ENCODE results near the gene PARD3B. TPM values are rescaled to one million over a fixed set of nuclear protein-coding genes. Genes with fewer than 3 reads are reported as not detected.

The PARD3B gene
- total RNA-seq, 1 experiment from 2014 or later = 3.9 TPM

GRCh38 chr2:205495819-205496218, 950.5 kb downstream of the PARD3B start:
- Histone ChIP-seq H3K36me3 (ENCODE audit: low read depth, low read length) (no peaks in the 10 kb centered on the region), H3K9me3 (ENCODE audit: low read length) (no peaks in the 10 kb centered on the region), H3K4me1 (ENCODE audit: insufficient read depth, low read length) (no peaks in the 10 kb centered on the region), H3K9me2 (replicated peaks; ENCODE audit: low read length) (no peaks in the 10 kb centered on the region), H3K27me3 (ENCODE audit: low read length) (no peaks in the 10 kb centered on the region), H3K79me2 (ENCODE audit: low read length) (no peaks in the 10 kb centered on the region), H3K4me3 (ENCODE audit: low read length) (no peak overlapping the region), H2AFZ (ENCODE audit: low read length) (no peak overlapping the region), H3F3A (ENCODE audit: low read length, unreplicated experiment) (no peaks in the 10 kb centered on the region), H3K4me2 (ENCODE audit: low read length) (no peak overlapping the region), H3K27ac (ENCODE audit: low read length) (no peak overlapping the region), H4K20me1 (ENCODE audit: low read length) (no peaks in the 10 kb centered on the region), H3K9ac (ENCODE audit: low read length) (no peak overlapping the region)
- intact Hi-C loops (cut with micrococcal nuclease) = no loop called here
- no peak for DNase-seq
- CTCF ChIA-PET = no interaction called here
- no peak for ATAC-seq
- BruUV-seq (replicated peaks) = no TSS peak
- no peak for TF ChIP-seq CTCF (conservative IDR thresholded peaks at IDR 0.05; ENCODE audit: low read depth, low read length)
- no peak for TF ChIP-seq EZH2 (IDR thresholded peaks at IDR 0.05; ENCODE audit: low read length, unreplicated experiment)
- TF ChIP-seq EZH2phosphoT487 (IDR thresholded peaks at IDR 0.05; ENCODE audit: borderline replicate concordance, low read length) = no peak
- POLR2A ChIA-PET (ENCODE audit: unreplicated experiment) = no interaction called here

GRCh38 chr2:205496370-205496769, 951.1 kb downstream of the PARD3B start:
- Histone ChIP-seq H3K4me3 (ENCODE audit: low read length) (no peak overlapping the region), H3K27me3 (ENCODE audit: low read length) (no peaks in the 10 kb centered on the region), H3K4me1 (ENCODE audit: insufficient read depth, low read length) (no peaks in the 10 kb centered on the region), H2AFZ (ENCODE audit: low read length) (no peak overlapping the region), H3K79me2 (ENCODE audit: low read length) (no peaks in the 10 kb centered on the region), H3K9me3 (ENCODE audit: low read length) (no peaks in the 10 kb centered on the region), H3K9me2 (replicated peaks; ENCODE audit: low read length) (no peaks in the 10 kb centered on the region), H3F3A (ENCODE audit: low read length, unreplicated experiment) (no peaks in the 10 kb centered on the region), H3K36me3 (ENCODE audit: low read depth, low read length) (no peaks in the 10 kb centered on the region), H3K9ac (ENCODE audit: low read length) (no peak overlapping the region), H4K20me1 (ENCODE audit: low read length) (no peaks in the 10 kb centered on the region), H3K4me2 (ENCODE audit: low read length) (no peak overlapping the region), H3K27ac (ENCODE audit: low read length) (no peak overlapping the region)
- intact Hi-C loops (cut with micrococcal nuclease) = no loop called here
- no TSS peak for BruUV-seq (replicated peaks)
- DNase-seq (no peak), ATAC-seq (no peak)
- POLR2A ChIA-PET (ENCODE audit: unreplicated experiment) = no interaction called here
- CTCF ChIA-PET = no interaction called here
- TF ChIP-seq EZH2 (IDR thresholded peaks at IDR 0.05; ENCODE audit: low read length, unreplicated experiment) = no peak
- no peak for TF ChIP-seq EZH2phosphoT487 (IDR thresholded peaks at IDR 0.05; ENCODE audit: borderline replicate concordance, low read length)
- TF ChIP-seq CTCF (conservative IDR thresholded peaks at IDR 0.05; ENCODE audit: low read depth, low read length) = no peak

GRCh38 chr2:205496772-205497171, 951.5 kb downstream of the PARD3B start:
- Histone ChIP-seq H3K4me1 (ENCODE audit: insufficient read depth, low read length) (no peaks in the 10 kb centered on the region), H4K20me1 (ENCODE audit: low read length) (no peaks in the 10 kb centered on the region), H3K79me2 (ENCODE audit: low read length) (no peaks in the 10 kb centered on the region), H3K9me3 (ENCODE audit: low read length) (no peaks in the 10 kb centered on the region), H3K36me3 (ENCODE audit: low read depth, low read length) (no peaks in the 10 kb centered on the region), H3F3A (ENCODE audit: low read length, unreplicated experiment) (no peaks in the 10 kb centered on the region), H3K9ac (ENCODE audit: low read length) (no peak overlapping the region), H3K27ac (ENCODE audit: low read length) (no peak overlapping the region), H3K27me3 (ENCODE audit: low read length) (no peaks in the 10 kb centered on the region), H2AFZ (ENCODE audit: low read length) (no peak overlapping the region), H3K4me2 (ENCODE audit: low read length) (no peak overlapping the region), H3K9me2 (replicated peaks; ENCODE audit: low read length) (no peaks in the 10 kb centered on the region), H3K4me3 (ENCODE audit: low read length) (no peak overlapping the region)
- intact Hi-C loops (cut with micrococcal nuclease) = no loop called here
- ChIA-PET POLR2A (ENCODE audit: unreplicated experiment) (no interaction called here), CTCF (no interaction called here)
- no peak for TF ChIP-seq EZH2 (IDR thresholded peaks at IDR 0.05; ENCODE audit: low read length, unreplicated experiment)
- no peak for TF ChIP-seq CTCF (conservative IDR thresholded peaks at IDR 0.05; ENCODE audit: low read depth, low read length)
- TF ChIP-seq EZH2phosphoT487 (IDR thresholded peaks at IDR 0.05; ENCODE audit: borderline replicate concordance, low read length) = no peak
- no TSS peak for BruUV-seq (replicated peaks)
- DNase-seq (no peak), ATAC-seq (no peak)

All from PC-3 (cell line).